ENCODE data around the gene SLC36A1. TPM values are rescaled to one million over a fixed set of nuclear protein-coding genes. Genes with fewer than 3 reads are reported as not detected.
A peak's percentile ranks its signal among the peaks of the same experiment; 100 is the strongest.

Gene SLC36A1
- total and polyA plus RNA-seq, 2 of the 8 experiments (the other 6 are each of a cell fraction or from before 2014, with no cell fraction given) = 6.6 to 9.6 TPM

DNA sequence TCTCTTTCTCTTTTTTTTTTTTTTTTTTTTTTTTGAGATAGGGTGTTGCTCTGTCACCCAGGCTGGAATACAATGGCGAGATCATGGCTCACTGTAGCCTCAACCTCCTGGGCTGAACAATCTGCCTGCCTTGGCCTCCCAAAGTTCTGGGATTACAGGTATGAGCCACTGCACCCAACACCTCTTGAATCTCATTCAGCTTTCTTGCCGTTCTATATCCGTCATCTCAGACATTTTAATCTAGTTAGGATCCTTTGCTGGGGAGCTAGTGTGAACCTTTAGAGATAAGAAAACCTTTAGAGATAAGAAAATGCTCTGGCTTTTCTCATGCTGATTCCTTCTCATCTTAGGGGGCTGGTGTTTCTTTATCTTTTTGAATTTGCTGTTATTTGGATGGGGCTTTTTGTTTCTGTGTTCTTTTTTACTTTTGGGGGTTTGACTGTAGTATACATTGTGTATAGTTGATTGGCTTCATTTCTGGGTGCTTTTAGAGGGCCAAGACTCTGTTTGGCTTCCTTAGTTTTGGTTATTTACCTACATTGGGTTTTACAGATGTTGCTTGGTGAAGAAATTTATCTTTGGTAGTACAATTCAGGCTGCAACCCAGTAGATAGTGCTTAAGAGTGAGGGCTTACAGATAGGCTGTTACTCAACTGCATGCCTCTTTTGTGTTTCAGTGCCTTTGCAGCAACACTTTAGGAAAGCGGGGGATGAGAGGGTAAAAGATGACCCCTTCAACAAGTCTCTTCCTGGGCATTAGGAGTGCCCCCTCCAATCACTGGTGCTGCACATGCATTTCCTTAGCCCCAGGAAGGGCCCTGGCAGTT, 41.9 kb upstream of the SLC36A1 start:
- Histone ChIP-seq H3K27ac (ENCODE audit: low read depth, low read length) (no peak overlapping the region), H3K9me3 (ENCODE audit: insufficient read depth in 2 of 2, low read depth in 1 of 2, low read length in 1 of 2) (0 out of 4 replicates have a peak, but pooled peaks cover 0 to 3% of the 10 kb centered on the region in 2 experiments), H2AK5ac (ENCODE audit: low read depth, low read length) (no peak overlapping the region), H2BK12ac (ENCODE audit: low read depth, low read length) (no peak overlapping the region), H3K14ac (ENCODE audit: insufficient read length) (no peak overlapping the region), H2BK5ac (ENCODE audit: low read depth, low read length) (no peak overlapping the region), H3K18ac (ENCODE audit: extremely low read depth, low read length) (no peak overlapping the region), H3K4me2 (ENCODE audit: insufficient read depth in 1 of 2, low read depth in 2 of 2, low read length in 2 of 2) (peak overlapping the region in 1 of 2 experiments; percentile 14; a peak in 1 of 4 replicates), H3K23me2 (ENCODE audit: low read depth, low read length) (no peaks in the 10 kb centered on the region), H3K79me1 (ENCODE audit: low read depth, low read length) (no peaks in the 10 kb centered on the region), H4K5ac (ENCODE audit: insufficient read length, low read depth, low read length) (no peak overlapping the region), H4K91ac (replicated peaks; ENCODE audit: insufficient read length, low read length) (no peak overlapping the region), H4K8ac (ENCODE audit: extremely low read depth, insufficient read depth, low read length) (no peak overlapping the region), H2BK20ac (ENCODE audit: low read length) (no peak overlapping the region), H2BK120ac (replicated peaks; ENCODE audit: low read depth, low read length) (no peak overlapping the region), H3K79me2 (ENCODE audit: control insufficient read depth in 1 of 2, insufficient read depth in 2 of 2, low read length in 2 of 2) (no peaks in the 10 kb centered on the region), H2AFZ (ENCODE audit: low read length) (peak overlapping the region; percentile 45; the same call in 1 of the 2 replicates), H3K56ac (replicated peaks; ENCODE audit: insufficient read length, low read depth, low read length) (no peak overlapping the region), H2BK15ac (ENCODE audit: low read length) (no peak overlapping the region), H3K4me3 (ENCODE audit: extremely low read depth in 1 of 4, insufficient read depth in 2 of 4, low read depth in 3 of 4, low read length in 4 of 4) (no peak overlapping the region), H3K27me3 (replicated peaks in 1 of 4; ENCODE audit: control insufficient read depth in 3 of 4, extremely low read depth in 1 of 4, insufficient read depth in 3 of 4, low read length in 3 of 4) (no peaks in the 10 kb centered on the region), H3K4me1 (replicated peaks in 1 of 4; ENCODE audit: control insufficient read depth in 3 of 4, insufficient read depth in 4 of 4, low read length in 3 of 4) (peaks cover 3 to 12% (median 8%) of the 10 kb centered on the region in 4 experiments; a peak in 6 of 7 replicates), H3K4ac (replicated peaks; ENCODE audit: insufficient read length, low read depth, low read length) (no peak overlapping the region), H4K20me1 (replicated peaks in 1 of 2; ENCODE audit: control insufficient read depth in 1 of 2, insufficient read depth in 2 of 2, low read length in 2 of 2) (no peaks in the 10 kb centered on the region), H3K9ac (replicated peaks in 1 of 4; ENCODE audit: extremely low read depth in 1 of 4, low read depth in 3 of 4, low read length in 3 of 4) (no peak overlapping the region; a peak in 2 of 7 replicates), H3K36me3 (ENCODE audit: control insufficient read depth in 2 of 4, insufficient read depth in 4 of 4, low read length in 3 of 4) (no peaks in the 10 kb centered on the region), H3K23ac (ENCODE audit: insufficient read length) (no peak overlapping the region)
- CTCF ChIA-PET (ENCODE audit: partially characterized antibody) = interaction anchor here (0.6 to 3.3 kb wide), 26 partner anchors 9 to 137 kb away, joined by 3 to 36 read pairs (median 4); partner anchors contain the start of gene SLC36A2
- no peak for TF ChIP-seq CEBPB (IDR thresholded peaks at IDR 0.05; ENCODE audit: low read depth, low read length)
- TF ChIP-seq POLR2A (IDR thresholded peaks at IDR 0.05; ENCODE audit: control extremely low read depth in 1 of 2, low read depth in 2 of 2, low read length in 2 of 2) = no peak
- no peak for TF ChIP-seq YY1 (IDR thresholded peaks at IDR 0.05; ENCODE audit: low read depth, low read length)
- TF ChIP-seq HDAC2 (IDR thresholded peaks at IDR 0.05; ENCODE audit: borderline replicate concordance in 1 of 2, low read depth in 2 of 2, low read length in 2 of 2) = no peak
- TF ChIP-seq KDM5A (IDR thresholded peaks at IDR 0.05; ENCODE audit: low read length) = no peak
- no peak for TF ChIP-seq RXRA (IDR thresholded peaks at IDR 0.05; ENCODE audit: insufficient read depth, low read depth, low read length)
- no peak for TF ChIP-seq JUND (IDR thresholded peaks at IDR 0.05; ENCODE audit: low read length)
- TF ChIP-seq EGR1 (IDR thresholded peaks at IDR 0.05; ENCODE audit: borderline replicate concordance, low read depth, low read length) = no peak
- TF ChIP-seq TEAD4 (IDR thresholded peaks at IDR 0.05; ENCODE audit: low read depth, low read length) = no peak
- no peak for TF ChIP-seq SRF (IDR thresholded peaks at IDR 0.05; ENCODE audit: low read depth, low read length)
- POLR2A ChIA-PET (ENCODE audit: partially characterized antibody) = interaction anchor here (0.7 kb wide), 1 partner anchor 366 kb away, joined by 3 read pairs; the partner anchor contains the start of gene G3BP1
- DNase-seq (ENCODE audit: low read depth in 1 of 2, low spot score in 2 of 2) = no peak
- no peak for FAIRE-seq
- 77% methylated on average over 4 of the region's 4 CpGs; no CpG with 5 or more reads in 1 of the 2 experiments for WGBS, 2 experiments (ENCODE audit: extremely low coverage in 1 of 2, insufficient coverage in 1 of 2, insufficient read length in 1 of 2, insufficient replicate concordance in 2 of 2, low coverage in 1 of 2, low lambda C conversion rate in 2 of 2, missing lambda C conversion rate in 1 of 2)
